ENCODE data around the gene ST6GALNAC3. TPM values are rescaled to one million over a fixed set of nuclear protein-coding genes. Genes with fewer than 3 reads are reported as not detected.
"Not testable (repeated sequence)": the region's sequence is repeated elsewhere in the genome, so short reads cannot be mapped to it uniquely, and the experiment has no call there.

Gene ST6GALNAC3
- total RNA-seq, 2 experiments from 2014 or later: 0.21 to 0.44 TPM

GRCh38 chr1:76644139-76644538, 569.6 kb downstream of the ST6GALNAC3 start:
- ChIA-PET POLR2A (no interaction called here), CTCF (no interaction called here)

- POLR2A ChIA-PET, CTCF ChIA-PET: not testable (repeated sequence)
These were observed 578.3 kb downstream of the ST6GALNAC3 start for GRCh38 chr1:76652860-76653259.

GRCh38 chr1:76657623-76658022, 583.1 kb downstream of the ST6GALNAC3 start:
- POLR2A ChIA-PET: no interaction called here
- CTCF ChIA-PET: no interaction called here

- ChIA-PET POLR2A (no interaction called here), CTCF (no interaction called here)
These were observed 584.8 kb downstream of the ST6GALNAC3 start for GRCh38 chr1:76659171-76659940.

GRCh38 chr1:76661531-76661930, 587.0 kb downstream of the ST6GALNAC3 start:
- CTCF ChIA-PET: no interaction called here
- POLR2A ChIA-PET: no interaction called here

- CTCF ChIA-PET: no interaction called here
- POLR2A ChIA-PET: no interaction called here
These were observed 592.0 kb downstream of the ST6GALNAC3 start for GRCh38 chr1:76666499-76666898.

DNA sequence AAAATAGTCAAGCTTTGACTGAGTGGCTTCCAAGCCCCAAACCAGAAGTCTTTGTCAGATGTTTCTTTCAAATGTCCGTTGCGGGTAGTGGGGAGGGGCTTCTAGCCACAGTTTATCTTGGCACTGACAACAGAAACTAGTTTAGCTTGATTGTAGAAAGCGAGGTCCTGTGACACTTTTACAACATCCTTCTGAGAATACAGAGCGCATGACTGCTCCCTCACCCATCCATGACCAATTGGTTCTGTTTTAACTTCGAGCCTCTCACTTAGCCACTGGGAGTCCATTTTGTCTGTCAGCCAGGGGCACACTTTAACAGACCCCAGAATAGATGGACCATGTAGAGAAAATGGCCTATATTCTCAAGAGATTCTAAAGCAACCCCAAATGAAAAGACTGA, 593.5 kb downstream of the ST6GALNAC3 start:
- POLR2A ChIA-PET: no interaction called here
- CTCF ChIA-PET: no interaction called here

DNA sequence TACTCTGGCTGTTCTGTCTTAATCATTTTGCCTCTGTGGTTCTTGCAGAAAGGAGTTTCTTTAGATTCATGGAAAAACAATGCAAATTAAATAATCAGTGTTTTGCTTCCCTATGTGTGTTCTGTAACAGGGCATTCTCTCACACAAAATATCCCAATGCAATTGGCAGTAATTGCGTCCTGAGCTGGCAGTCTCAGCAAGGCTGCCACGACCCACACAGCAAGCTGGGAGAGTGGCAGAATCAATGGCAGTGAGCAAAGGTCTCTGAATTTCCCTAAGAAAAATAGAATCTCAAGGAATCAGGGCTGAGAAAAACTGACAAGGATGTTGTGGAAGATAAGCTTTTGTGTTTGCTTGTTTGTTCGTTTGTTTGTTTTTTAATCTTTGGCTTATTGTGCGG, 594.6 kb downstream of the ST6GALNAC3 start:
- ChIA-PET POLR2A (no interaction called here), CTCF (no interaction called here)

DNA sequence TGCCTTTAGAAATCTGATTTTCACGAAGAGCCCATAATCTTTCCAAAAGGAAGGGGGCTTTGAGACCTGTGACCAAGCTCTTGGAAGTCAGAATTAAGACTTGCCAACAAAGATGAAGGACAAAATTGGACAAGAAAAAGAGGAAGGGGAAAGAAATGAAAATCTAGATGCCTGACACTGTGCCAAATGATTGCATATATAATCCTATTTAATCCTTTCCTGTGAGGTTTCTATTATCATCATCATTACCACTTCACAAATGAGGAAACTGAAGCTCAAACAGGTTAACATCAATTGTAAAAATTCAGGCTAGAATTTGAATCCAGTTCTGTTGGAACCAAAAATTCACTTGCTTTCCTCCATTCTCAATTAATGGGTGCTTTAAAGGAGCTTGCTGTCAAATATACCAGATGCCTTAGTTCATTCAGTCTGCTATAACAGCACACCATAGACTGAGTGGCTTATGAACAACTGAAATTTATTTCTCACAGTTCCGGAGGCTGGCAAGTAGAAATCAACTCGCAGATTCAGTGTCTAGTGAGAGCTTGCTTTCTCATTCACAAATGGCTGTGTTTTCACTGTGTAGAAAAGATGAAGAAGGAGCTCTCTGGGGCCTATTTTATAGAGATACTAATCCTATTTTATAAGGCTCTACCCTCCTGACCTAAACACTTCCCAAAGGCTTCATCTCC, 595.2 kb downstream of the ST6GALNAC3 start:
- CTCF ChIA-PET: no interaction called here
- POLR2A ChIA-PET: no interaction called here

DNA sequence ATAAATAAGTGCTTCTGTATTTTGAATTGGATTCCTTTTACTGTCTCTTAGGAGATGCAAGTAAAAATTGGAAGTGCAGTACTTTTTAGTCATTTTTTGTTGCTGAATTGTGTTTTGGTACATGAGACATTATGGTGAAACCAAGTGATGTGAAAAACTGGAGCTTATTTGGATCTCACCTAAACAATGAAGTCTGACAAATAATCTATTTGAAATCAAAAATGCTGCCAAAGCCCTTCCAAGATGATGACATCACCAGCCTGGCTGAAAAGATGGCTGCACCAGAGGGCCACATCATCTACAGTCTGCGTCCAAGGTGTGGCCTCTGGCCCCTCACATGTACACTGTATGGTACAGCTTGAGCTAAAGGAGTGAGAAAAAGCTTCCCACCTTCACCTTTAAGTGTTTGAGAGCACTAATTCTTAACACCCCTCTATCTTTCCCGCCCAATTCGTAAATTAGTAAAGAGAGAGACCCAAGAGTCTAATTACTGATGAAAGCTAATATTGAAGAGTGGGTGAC, 600.2 kb downstream of the ST6GALNAC3 start:
- ChIA-PET CTCF (no interaction called here), POLR2A (no interaction called here)

GRCh38 chr1:76677416-76678405, 603.2 kb downstream of the ST6GALNAC3 start:
- POLR2A ChIA-PET: no interaction called here

GRCh38 chr1:76679534-76680152, 605.1 kb downstream of the ST6GALNAC3 start:
- ChIA-PET CTCF (no interaction called here), POLR2A (no interaction called here)

More at GRCh38 chr1:76677416-76678405, 603.2 kb downstream of the ST6GALNAC3 start:
- CTCF ChIA-PET: no interaction called here

DNA sequence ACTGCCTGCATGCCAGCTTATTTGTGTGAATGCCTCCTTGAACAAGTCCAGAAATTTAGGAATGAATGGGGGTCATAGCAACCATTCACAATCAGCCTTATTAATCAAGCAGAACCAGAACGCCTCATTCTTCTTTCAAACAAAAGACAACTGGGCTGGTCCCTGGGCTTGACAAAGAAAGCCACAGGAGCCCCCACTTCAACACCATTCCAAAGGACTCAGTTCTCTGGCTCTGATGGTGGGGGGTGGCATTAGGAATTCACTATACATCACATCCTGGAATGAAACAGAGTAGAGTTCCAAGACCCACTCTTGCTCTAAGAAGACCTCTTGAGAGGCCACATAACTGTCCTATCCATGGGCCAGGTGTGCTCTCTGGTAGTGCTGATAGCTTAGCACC, 606.1 kb downstream of the ST6GALNAC3 start:
- ChIA-PET POLR2A (no interaction called here), CTCF (no interaction called here)

DNA sequence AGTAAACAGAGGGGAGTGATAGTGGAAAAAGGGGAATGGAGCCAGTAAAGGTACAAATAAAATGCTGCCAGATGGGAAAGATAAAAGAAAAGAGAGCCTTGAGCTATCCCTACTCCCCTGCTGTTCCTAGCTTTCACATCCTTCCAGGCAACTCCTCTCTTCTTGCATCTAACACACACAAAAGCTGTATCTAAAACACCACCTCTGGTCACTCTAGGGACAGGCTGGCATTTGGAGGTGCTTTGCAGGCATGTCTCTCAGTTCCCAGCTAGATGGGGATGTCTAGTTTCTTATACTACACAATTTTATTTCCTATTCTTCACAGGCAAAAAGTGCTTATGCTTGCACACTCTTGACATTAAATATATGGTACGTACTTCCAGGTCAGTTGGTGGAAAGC, 607.6 kb downstream of the ST6GALNAC3 start:
- POLR2A ChIA-PET: no interaction called here
- CTCF ChIA-PET: no interaction called here

Other genes starting within 250 kb of the ST6GALNAC3 start
- not detected for gene ASB17, start 142.3 kb upstream of the ST6GALNAC3 start, total RNA-seq